ENCODE measurements around the gene KLHL6.

DNA sequence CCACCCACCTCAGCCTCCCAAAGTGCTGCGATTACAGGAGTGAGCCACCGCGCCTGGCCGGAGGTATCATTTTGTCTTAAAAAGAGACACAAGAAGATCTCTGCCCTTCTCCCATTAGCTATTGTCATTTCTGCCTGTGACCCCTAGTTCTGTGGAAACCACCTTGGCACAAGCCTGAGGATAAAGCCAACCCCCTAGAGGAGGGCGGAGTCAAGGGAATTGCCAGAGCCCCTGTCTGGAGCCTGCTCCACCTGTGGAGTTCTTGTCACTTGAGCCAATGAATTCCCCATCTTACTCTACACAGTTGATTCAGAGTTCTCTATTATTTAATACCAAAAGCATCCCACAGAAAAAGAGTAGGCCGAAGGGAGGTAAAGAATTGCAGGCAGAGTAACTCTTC, 34.9 kb upstream of the KLHL6 start:
- TF ChIP-seq, protein P1, sequence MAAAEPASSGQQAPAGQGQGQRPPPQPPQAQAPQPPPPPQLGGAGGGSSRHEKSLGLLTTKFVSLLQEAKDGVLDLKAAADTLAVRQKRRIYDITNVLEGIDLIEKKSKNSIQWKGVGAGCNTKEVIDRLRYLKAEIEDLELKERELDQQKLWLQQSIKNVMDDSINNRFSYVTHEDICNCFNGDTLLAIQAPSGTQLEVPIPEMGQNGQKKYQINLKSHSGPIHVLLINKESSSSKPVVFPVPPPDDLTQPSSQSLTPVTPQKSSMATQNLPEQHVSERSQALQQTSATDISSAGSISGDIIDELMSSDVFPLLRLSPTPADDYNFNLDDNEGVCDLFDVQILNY (CRISPR knock-in tag; IDR thresholded peaks at IDR 0.05), result no peak
- TF ChIP-seq, protein P2, sequence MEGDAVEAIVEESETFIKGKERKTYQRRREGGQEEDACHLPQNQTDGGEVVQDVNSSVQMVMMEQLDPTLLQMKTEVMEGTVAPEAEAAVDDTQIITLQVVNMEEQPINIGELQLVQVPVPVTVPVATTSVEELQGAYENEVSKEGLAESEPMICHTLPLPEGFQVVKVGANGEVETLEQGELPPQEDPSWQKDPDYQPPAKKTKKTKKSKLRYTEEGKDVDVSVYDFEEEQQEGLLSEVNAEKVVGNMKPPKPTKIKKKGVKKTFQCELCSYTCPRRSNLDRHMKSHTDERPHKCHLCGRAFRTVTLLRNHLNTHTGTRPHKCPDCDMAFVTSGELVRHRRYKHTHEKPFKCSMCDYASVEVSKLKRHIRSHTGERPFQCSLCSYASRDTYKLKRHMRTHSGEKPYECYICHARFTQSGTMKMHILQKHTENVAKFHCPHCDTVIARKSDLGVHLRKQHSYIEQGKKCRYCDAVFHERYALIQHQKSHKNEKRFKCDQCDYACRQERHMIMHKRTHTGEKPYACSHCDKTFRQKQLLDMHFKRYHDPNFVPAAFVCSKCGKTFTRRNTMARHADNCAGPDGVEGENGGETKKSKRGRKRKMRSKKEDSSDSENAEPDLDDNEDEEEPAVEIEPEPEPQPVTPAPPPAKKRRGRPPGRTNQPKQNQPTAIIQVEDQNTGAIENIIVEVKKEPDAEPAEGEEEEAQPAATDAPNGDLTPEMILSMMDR (IDR thresholded peaks at IDR 0.05), result no peak
- TF ChIP-seq, protein P3, sequence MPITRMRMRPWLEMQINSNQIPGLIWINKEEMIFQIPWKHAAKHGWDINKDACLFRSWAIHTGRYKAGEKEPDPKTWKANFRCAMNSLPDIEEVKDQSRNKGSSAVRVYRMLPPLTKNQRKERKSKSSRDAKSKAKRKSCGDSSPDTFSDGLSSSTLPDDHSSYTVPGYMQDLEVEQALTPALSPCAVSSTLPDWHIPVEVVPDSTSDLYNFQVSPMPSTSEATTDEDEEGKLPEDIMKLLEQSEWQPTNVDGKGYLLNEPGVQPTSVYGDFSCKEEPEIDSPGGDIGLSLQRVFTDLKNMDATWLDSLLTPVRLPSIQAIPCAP (CRISPR knock-in tag; IDR thresholded peaks at IDR 0.05), result no peak
- TF ChIP-seq, protein P4, sequence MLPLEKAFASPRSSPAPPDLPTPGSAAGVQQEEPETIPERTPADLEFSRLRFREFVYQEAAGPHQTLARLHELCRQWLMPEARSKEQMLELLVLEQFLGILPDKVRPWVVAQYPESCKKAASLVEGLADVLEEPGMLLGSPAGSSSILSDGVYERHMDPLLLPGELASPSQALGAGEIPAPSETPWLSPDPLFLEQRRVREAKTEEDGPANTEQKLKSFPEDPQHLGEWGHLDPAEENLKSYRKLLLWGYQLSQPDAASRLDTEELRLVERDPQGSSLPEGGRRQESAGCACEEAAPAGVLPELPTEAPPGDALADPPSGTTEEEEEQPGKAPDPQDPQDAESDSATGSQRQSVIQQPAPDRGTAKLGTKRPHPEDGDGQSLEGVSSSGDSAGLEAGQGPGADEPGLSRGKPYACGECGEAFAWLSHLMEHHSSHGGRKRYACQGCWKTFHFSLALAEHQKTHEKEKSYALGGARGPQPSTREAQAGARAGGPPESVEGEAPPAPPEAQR (CRISPR knock-in tag; IDR thresholded peaks at IDR 0.05), result no peak
- TF ChIP-seq GTF2I (CRISPR knock-in tag; conservative IDR thresholded peaks at IDR 0.05) (no peak), ATF1 (CRISPR knock-in tag; IDR thresholded peaks at IDR 0.05) (no peak), FOXP1 (CRISPR knock-in tag; IDR thresholded peaks at IDR 0.05; ENCODE audit: borderline replicate concordance) (no peak), FOXJ3 (CRISPR knock-in tag; IDR thresholded peaks at IDR 0.05; ENCODE audit: borderline replicate concordance) (no peak), ELF4 (CRISPR knock-in tag; IDR thresholded peaks at IDR 0.05; ENCODE audit: low read depth) (no peak), NR3C1 (CRISPR knock-in tag; conservative IDR thresholded peaks at IDR 0.05; ENCODE audit: low read depth) (no peak), IRF2 (CRISPR knock-in tag; IDR thresholded peaks at IDR 0.05; ENCODE audit: borderline replicate concordance, low read depth) (no peak)
- TF ChIP-seq, protein P5, sequence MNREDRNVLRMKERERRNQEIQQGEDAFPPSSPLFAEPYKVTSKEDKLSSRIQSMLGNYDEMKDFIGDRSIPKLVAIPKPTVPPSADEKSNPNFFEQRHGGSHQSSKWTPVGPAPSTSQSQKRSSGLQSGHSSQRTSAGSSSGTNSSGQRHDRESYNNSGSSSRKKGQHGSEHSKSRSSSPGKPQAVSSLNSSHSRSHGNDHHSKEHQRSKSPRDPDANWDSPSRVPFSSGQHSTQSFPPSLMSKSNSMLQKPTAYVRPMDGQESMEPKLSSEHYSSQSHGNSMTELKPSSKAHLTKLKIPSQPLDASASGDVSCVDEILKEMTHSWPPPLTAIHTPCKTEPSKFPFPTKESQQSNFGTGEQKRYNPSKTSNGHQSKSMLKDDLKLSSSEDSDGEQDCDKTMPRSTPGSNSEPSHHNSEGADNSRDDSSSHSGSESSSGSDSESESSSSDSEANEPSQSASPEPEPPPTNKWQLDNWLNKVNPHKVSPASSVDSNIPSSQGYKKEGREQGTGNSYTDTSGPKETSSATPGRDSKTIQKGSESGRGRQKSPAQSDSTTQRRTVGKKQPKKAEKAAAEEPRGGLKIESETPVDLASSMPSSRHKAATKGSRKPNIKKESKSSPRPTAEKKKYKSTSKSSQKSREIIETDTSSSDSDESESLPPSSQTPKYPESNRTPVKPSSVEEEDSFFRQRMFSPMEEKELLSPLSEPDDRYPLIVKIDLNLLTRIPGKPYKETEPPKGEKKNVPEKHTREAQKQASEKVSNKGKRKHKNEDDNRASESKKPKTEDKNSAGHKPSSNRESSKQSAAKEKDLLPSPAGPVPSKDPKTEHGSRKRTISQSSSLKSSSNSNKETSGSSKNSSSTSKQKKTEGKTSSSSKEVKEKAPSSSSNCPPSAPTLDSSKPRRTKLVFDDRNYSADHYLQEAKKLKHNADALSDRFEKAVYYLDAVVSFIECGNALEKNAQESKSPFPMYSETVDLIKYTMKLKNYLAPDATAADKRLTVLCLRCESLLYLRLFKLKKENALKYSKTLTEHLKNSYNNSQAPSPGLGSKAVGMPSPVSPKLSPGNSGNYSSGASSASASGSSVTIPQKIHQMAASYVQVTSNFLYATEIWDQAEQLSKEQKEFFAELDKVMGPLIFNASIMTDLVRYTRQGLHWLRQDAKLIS (CRISPR knock-in tag; IDR thresholded peaks at IDR 0.05; ENCODE audit: borderline replicate concordance), result no peak
- TF ChIP-seq, protein P6, sequence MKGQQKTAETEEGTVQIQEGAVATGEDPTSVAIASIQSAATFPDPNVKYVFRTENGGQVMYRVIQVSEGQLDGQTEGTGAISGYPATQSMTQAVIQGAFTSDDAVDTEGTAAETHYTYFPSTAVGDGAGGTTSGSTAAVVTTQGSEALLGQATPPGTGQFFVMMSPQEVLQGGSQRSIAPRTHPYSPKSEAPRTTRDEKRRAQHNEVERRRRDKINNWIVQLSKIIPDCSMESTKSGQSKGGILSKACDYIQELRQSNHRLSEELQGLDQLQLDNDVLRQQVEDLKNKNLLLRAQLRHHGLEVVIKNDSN (CRISPR knock-in tag; IDR thresholded peaks at IDR 0.05), result no peak
